Uterus (tissue), 2 donors: ENCODE measurements around the gene SLC39A11.

Experiments
- CTCF ChIP-seq, 4 experiments: fragments of 200-600 bp in 2 of 4; fragments of 450-650 bp in 2 of 4; sonication (generic) in 2 of 4; IDR thresholded peaks; one replicate each; pipeline ENCODE4 v1.5.1; 2016 to 2019; ENCODE audit warnings: antibody characterized with exemption in 4 of 4, mild to moderate bottlenecking in 2 of 4, moderate library complexity in 1 of 4
- POLR2A ChIP-seq, 2 donors: fragments of 450-650 bp; IDR thresholded peaks; one replicate each; pipeline ENCODE4 v1.6.1; 2016; ENCODE audit warnings: antibody characterized with exemption in 2 of 2, mild to moderate bottlenecking in 1 of 2, moderate library complexity in 1 of 2

- TF ChIP-seq CTCF (IDR thresholded peaks at IDR 0.05), result no peak
- no peak for TF ChIP-seq POLR2A (IDR thresholded peaks at IDR 0.05)
These were observed 172.0 kb downstream of the SLC39A11 start for GRCh38 chr17:72920513-72920912.
